Measurements from ENCODE around the gene SETD9.

DNA sequence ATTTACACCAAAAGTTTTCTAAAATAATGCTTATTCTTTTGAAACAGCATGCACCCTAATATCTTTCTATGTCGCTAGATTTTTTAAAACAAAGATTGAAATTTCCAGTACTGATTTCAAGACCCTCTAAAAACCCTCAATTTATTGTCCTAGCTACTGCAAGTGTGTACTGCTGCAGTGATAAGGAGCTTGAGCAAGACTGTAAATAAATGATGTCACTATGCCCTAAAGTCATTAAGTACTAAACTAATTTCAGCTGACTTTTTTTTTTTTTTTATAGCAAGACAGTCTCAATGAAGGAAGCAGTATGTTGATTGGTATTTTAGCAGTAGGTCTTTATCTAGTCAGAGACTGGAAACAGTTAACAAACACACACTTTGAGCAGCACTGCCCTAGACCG lies 54.8 kb downstream of the SETD9 start:
- TF ChIP-seq CTCF (IDR thresholded peaks at IDR 0.05), result no peak
- TF ChIP-seq POLR2A (IDR thresholded peaks at IDR 0.05), result no peak

All from ovary (tissue), 3 donors.